SU-DHL-6 (cell line): ENCODE data around the gene ANKHD1.

Source experiments
- H2AFZ ChIP-seq: fragments of 200-600 bp; sonication (generic); 2 replicates; pipeline ENCODE4 v1.6.1; 2014; ENCODE audit warnings: low read depth, mild to moderate bottlenecking, moderate library complexity, mixed read lengths, antibody characterized with exemption, low read length; ENCODE audit not compliant: severe bottlenecking
- H3F3A ChIP-seq: fragments of 200-600 bp; shearing (Covaris generic); 2 replicates; pipeline ENCODE4 v1.6.0; 2016; ENCODE audit warnings: antibody characterized with exemption, mild to moderate bottlenecking; ENCODE audit not compliant: insufficient read depth
- H3K27ac ChIP-seq: fragments of 200-600 bp; sonication (generic); 2 replicates; pipeline ENCODE4 v1.5.1; 2016; ENCODE audit warnings: low read depth, mild to moderate bottlenecking, low read length, moderate library complexity, mixed read lengths
- H3K27me3 ChIP-seq: fragments of 200-600 bp; sonication (generic), shearing (Covaris generic); 2 replicates; pipeline ENCODE4 v1.6.0; 2014; ENCODE audit warnings: mild to moderate bottlenecking, low read length
- H3K36me3 ChIP-seq: fragments of 200-600 bp; sonication (generic); 2 replicates; pipeline ENCODE4 v1.6.1; 2014; ENCODE audit warnings: mild to moderate bottlenecking, low read length, mixed read lengths
- H3K4me2 ChIP-seq: fragments of 300-600, 200-600 bp; shearing (Covaris generic), sonication (generic); 2 replicates; pipeline ENCODE4 v1.6.0; 2014; ENCODE audit warnings: low read length, low read depth, mild to moderate bottlenecking; ENCODE audit not compliant: poor library complexity, severe bottlenecking
- H3K4me3 ChIP-seq: fragments of 200-600 bp; sonication (generic); 2 replicates; pipeline ENCODE4 v1.5.1; 2014; ENCODE audit warnings: antibody characterized with exemption, low read length, mild to moderate bottlenecking, mixed read lengths; ENCODE audit not compliant: insufficient read depth, poor library complexity, severe bottlenecking
- H3K79me2 ChIP-seq: fragments of 200-600 bp; sonication (generic); 2 replicates; pipeline ENCODE4 v1.6.1; 2014; ENCODE audit warnings: mild to moderate bottlenecking, low read length, moderate library complexity; ENCODE audit not compliant: insufficient read depth
- H3K9ac ChIP-seq: fragments of 200-600 bp; sonication (generic); 2 replicates; pipeline ENCODE4 v1.7.0; 2014; ENCODE audit warnings: mild to moderate bottlenecking, low read length
- H3K9me2 ChIP-seq: fragments of 200-600 bp; sonication (generic); replicated peaks from 2 replicates; pipeline ENCODE4 v1.6.1; 2014; ENCODE audit warnings: low read length; ENCODE audit not compliant: insufficient read depth
- H3K9me3 ChIP-seq: fragments of 200-600 bp; sonication (generic); 2 replicates; pipeline ENCODE4 v1.6.1; 2014; ENCODE audit warnings: low read length, mixed read lengths; ENCODE audit not compliant: insufficient read depth
- H4K20me1 ChIP-seq: fragments of 200-600 bp; sonication (generic); 2 replicates; pipeline ENCODE4 v1.6.1; 2014; ENCODE audit warnings: low read depth, mild to moderate bottlenecking, antibody characterized with exemption, low read length, moderate library complexity, mixed read lengths
- CTCF ChIP-seq: fragments of 200-600 bp; sonication (generic); IDR thresholded peaks from one replicate; pipeline ENCODE4 v1.5.1; 2017; ENCODE audit warnings: antibody characterized with exemption, mild to moderate bottlenecking, low read length, moderate library complexity; ENCODE audit not compliant: insufficient read depth, poor library complexity, severe bottlenecking
- EZH2phosphoT487 ChIP-seq: fragments of 200-600 bp; sonication (generic), shearing (Covaris generic); conservative IDR thresholded peaks from 2 replicates; pipeline ENCODE4 v1.6.1; 2018; ENCODE audit warnings: mild to moderate bottlenecking, antibody characterized with exemption, low read length, moderate library complexity, mixed read lengths

The ANKHD1 gene

GRCh38 chr5:140497897-140498296 lies 96.3 kb downstream of the ANKHD1 start:
- Histone ChIP-seq H3K9ac (no peak overlapping the region), H3K4me2 (no peak overlapping the region), H3K36me3 (peaks cover 35% of the 10 kb centered on the region; the same call in 1 of the 2 replicates), H3K9me2 (no peaks in the 10 kb centered on the region), H3K27ac (no peak overlapping the region), H3K79me2 (no peaks in the 10 kb centered on the region; the same call in none of the 2 replicates), H3K27me3 (no peaks in the 10 kb centered on the region), H3K9me3 (no peaks in the 10 kb centered on the region), H3F3A (0 out of 2 replicates have a peak, but pooled peaks cover 15% of the 10 kb centered on the region), H3K4me3 (no peak overlapping the region), H2AFZ (no peak overlapping the region), H4K20me1 (no peaks in the 10 kb centered on the region)
- no peak for TF ChIP-seq CTCF
- no peak for TF ChIP-seq EZH2phosphoT487

- TF ChIP-seq EZH2phosphoT487 (no peak), CTCF (no peak)
- no peaks in the 10 kb centered on the region for H3K27me3 ChIP-seq
- H3K9me2 ChIP-seq = no peaks in the 10 kb centered on the region
- H2AFZ ChIP-seq = no peak overlapping the region
- H3K79me2 ChIP-seq = no peaks in the 10 kb centered on the region; the same call in none of the 2 replicates
- peaks cover 35% of the 10 kb centered on the region; the same call in 1 of the 2 replicates for H3K36me3 ChIP-seq
- no peaks in the 10 kb centered on the region for H4K20me1 ChIP-seq
- H3K4me2 ChIP-seq = no peak overlapping the region
- 0 out of 2 replicates have a peak, but pooled peaks cover 15% of the 10 kb centered on the region for H3F3A ChIP-seq
- H3K27ac ChIP-seq = no peak overlapping the region
- H3K9ac ChIP-seq = no peak overlapping the region
- H3K4me3 ChIP-seq = no peak overlapping the region
- no peaks in the 10 kb centered on the region for H3K9me3 ChIP-seq
Observed at GRCh38 chr5:140498591-140498990, 97.0 kb downstream of the ANKHD1 start.

GRCh38 chr5:140502834-140503233 lies 101.2 kb downstream of the ANKHD1 start:
- Histone ChIP-seq H3K9me2 (no peaks in the 10 kb centered on the region), H3K4me3 (no peak overlapping the region), H2AFZ (no peak overlapping the region), H3K27ac (no peak overlapping the region), H3K27me3 (no peaks in the 10 kb centered on the region), H3K36me3 (peaks cover 38% of the 10 kb centered on the region), H3K79me2 (no peaks in the 10 kb centered on the region), H3K4me2 (no peak overlapping the region), H3K9me3 (no peaks in the 10 kb centered on the region), H4K20me1 (no peaks in the 10 kb centered on the region), H3F3A (0 out of 2 replicates have a peak, but pooled peaks cover 9% of the 10 kb centered on the region), H3K9ac (no peak overlapping the region)
- TF ChIP-seq CTCF (no peak), EZH2phosphoT487 (no peak)
